Astrocyte of the spinal cord (primary cell): ENCODE measurements around the gene PRPS1L1.

ENCODE experiments used
- DNase-seq: peaks from one replicate; pipeline ENCODE4 v3.0.0; 2011; ENCODE audit warnings: low read depth, low spot score
- H3K4me3 ChIP-seq: 2 replicates; pipeline ENCODE4 v1.5.1; 2011; ENCODE audit warnings: low read depth, mild to moderate bottlenecking, low read length, moderate library complexity
- in situ Hi-C: cut with HindIII; loops from 2 replicates; pipeline ENCODE4 v1.10.0; 2017; ENCODE audit warnings: low sequenced_read_pairs
- TF ChIP-seq, protein P1 (sequence below): IDR thresholded peaks from 2 replicates; pipeline ENCODE4 v1.5.1; 2012; ENCODE audit warnings: low read depth, mild to moderate bottlenecking, low read length, inconsistent platforms

Gene PRPS1L1

DNA sequence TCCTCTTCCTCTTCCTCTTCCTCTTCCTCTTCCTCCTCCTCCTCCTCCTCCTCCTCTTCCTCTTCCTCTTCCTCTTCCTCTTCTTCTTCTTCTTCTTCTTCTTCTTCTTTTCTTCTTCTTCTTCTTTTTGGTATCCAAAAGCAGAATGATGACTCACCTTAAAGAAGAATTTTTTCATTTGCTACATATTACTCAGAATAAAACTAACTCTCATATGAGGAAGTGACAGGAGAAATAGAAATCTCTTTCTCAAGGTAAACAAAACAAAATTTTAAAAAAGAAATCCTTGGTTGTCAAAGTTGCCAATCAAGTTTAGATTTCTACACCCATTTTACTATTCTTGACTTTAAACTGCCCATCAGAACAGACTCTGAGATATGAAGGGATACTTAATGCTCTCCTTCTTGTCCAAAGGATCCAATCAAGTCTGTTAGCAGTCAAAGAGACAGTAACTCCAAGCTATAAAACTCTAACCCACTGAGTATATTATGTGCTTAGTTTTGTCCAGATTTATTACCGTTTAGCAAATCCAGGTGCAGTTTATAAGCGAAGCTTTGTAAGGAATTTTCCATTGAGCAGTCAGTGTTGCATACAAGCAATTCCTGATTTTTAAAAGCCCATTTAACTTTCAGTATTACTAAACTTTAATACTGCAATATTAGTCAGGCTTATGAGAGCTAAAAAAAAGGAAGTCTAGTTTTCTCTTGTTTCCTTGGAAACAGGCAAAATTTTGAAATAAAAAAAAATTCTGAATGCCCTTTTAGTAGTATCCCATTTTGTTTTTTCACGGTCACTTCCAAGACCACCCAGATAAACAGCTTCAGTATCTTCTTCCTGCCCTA, 44.2 kb downstream of the PRPS1L1 start:
- in situ Hi-C loops, result no loop called here
- H3K4me3 ChIP-seq, result no peak overlapping the region
- TF ChIP-seq, protein P1, sequence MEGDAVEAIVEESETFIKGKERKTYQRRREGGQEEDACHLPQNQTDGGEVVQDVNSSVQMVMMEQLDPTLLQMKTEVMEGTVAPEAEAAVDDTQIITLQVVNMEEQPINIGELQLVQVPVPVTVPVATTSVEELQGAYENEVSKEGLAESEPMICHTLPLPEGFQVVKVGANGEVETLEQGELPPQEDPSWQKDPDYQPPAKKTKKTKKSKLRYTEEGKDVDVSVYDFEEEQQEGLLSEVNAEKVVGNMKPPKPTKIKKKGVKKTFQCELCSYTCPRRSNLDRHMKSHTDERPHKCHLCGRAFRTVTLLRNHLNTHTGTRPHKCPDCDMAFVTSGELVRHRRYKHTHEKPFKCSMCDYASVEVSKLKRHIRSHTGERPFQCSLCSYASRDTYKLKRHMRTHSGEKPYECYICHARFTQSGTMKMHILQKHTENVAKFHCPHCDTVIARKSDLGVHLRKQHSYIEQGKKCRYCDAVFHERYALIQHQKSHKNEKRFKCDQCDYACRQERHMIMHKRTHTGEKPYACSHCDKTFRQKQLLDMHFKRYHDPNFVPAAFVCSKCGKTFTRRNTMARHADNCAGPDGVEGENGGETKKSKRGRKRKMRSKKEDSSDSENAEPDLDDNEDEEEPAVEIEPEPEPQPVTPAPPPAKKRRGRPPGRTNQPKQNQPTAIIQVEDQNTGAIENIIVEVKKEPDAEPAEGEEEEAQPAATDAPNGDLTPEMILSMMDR, result no peak
- no peak for DNase-seq

DNA sequence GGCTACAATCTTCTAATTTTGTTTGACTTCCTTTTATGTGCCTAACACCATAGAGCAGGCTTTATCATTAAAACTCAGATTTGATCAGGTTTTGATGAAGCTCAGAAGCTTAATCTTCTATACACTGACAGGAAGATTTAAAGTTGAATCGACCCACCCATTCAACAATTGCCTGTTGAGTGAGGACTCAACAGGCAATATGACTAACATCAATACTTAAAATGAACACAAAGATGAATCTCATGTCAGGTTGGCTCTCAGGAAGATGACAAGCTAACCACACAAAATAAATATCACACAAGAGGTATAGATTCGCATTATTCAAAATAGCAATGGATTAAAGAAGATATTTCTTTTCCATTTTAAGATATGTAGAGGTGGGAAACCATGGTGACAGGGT, 50.7 kb downstream of the PRPS1L1 start:
- TF ChIP-seq, protein P1, result no peak
- in situ Hi-C loops, result no loop called here

More for the DNA sequence above, 50.7 kb downstream of the PRPS1L1 start:
- no peak for DNase-seq
- no peak overlapping the region for H3K4me3 ChIP-seq
